K562 (cell line): ENCODE results near the gene MATCAP1. TPM values are rescaled to one million over a fixed set of nuclear protein-coding genes. Genes with fewer than 3 reads are reported as not detected.
A peak's percentile ranks its signal among the peaks of the same experiment; 100 is the strongest.

Source experiments
- ELF4 ChIP-seq: fragments of 450-650 bp; formaldehyde crosslinking; IDR thresholded peaks from 2 replicates; pipeline ENCODE4 v1.4.0; 2022; ENCODE audit warnings: missing genetic modification characterization
- EP300 ChIP-seq: IDR thresholded peaks from 2 replicates; pipeline ENCODE4 v1.6.1; 2012; ENCODE audit warnings: low read length, improper control_type of control experiment
- GTF2E2 ChIP-seq: fragments of 200-800 bp; sonication (Bioruptor generic); IDR thresholded peaks from 2 replicates; pipeline ENCODE4 v1.6.1; 2016; ENCODE audit warnings: missing genetic modification characterization, missing compliant biosample characterization
- KAT2B ChIP-seq: IDR thresholded peaks from one replicate; pipeline ENCODE4 v1.6.1; 2012; ENCODE audit warnings: low read depth, mild to moderate bottlenecking, control low read depth, inconsistent platforms, low read length, moderate library complexity
- LCOR ChIP-seq: sonication (generic); formaldehyde crosslinking; IDR thresholded peaks from 2 replicates; pipeline ENCODE4 v1.8.0; 2022; ENCODE audit warnings: mild to moderate bottlenecking, missing genetic modification reagents
- NCOA6 ChIP-seq: fragments of 450-650 bp; IDR thresholded peaks from 2 replicates; pipeline ENCODE4 v1.6.1; 2017; ENCODE audit warnings: mild to moderate bottlenecking
- RB1 ChIP-seq: fragments of 450-650 bp; IDR thresholded peaks from 2 replicates; pipeline ENCODE4 v1.6.1; 2017; ENCODE audit warnings: low read depth, mild to moderate bottlenecking
- SAFB2 ChIP-seq: fragments of 200-400 bp; formaldehyde crosslinking; IDR thresholded peaks from 2 replicates; pipeline ENCODE4 v1.6.1; 2018; ENCODE audit warnings: borderline replicate concordance, low read length, low read depth, moderate library complexity; ENCODE audit not compliant: severe bottlenecking
- SIX5 ChIP-seq, 2 experiments: IDR thresholded peaks; 2 replicates each; pipeline ENCODE4 v1.6.1; 2011; ENCODE audit warnings: low read length in 2 of 2, borderline replicate concordance in 1 of 2, low read depth in 1 of 2, mild to moderate bottlenecking in 1 of 2, moderate library complexity in 1 of 2; ENCODE audit not compliant: insufficient read depth in 1 of 2
- SMAD4 ChIP-seq: fragments of 250-450 bp; sonication (Bioruptor Pico); conservative IDR thresholded peaks from 2 replicates; pipeline ENCODE4 v1.8.0; 2021; ENCODE audit warnings: inconsistent platforms, mild to moderate bottlenecking, moderate library complexity
- ZBTB8A ChIP-seq: fragments of 450-650 bp; IDR thresholded peaks from 2 replicates; pipeline ENCODE4 v1.6.1; 2018; ENCODE audit warnings: mild to moderate bottlenecking, moderate library complexity; ENCODE audit not compliant: partially characterized antibody
- ZNF217 ChIP-seq: sonication (generic); formaldehyde crosslinking; IDR thresholded peaks from 2 replicates; pipeline ENCODE4 v1.8.0; 2022; ENCODE audit warnings: mild to moderate bottlenecking, missing genetic modification reagents
- ZNF24 ChIP-seq: fragments of 450-650 bp; IDR thresholded peaks from 2 replicates; pipeline ENCODE4 v1.6.1; 2016
- ZNF384 ChIP-seq: IDR thresholded peaks from 2 replicates; pipeline ENCODE4 v1.6.1; 2012; ENCODE audit warnings: low read depth, low read length, improper control_type of control experiment
- polyA plus RNA-seq, 8 experiments: library from polyadenylated mRNA; depleted of rRNA in 4 of 8; stranded (reverse) in 5 of 8; unstranded in 3 of 8; fragments of >200 nt; fragmentation: Nextera tagmentation in 2 of 8; fragmentation: Illumina TruSeq in 1 of 8; extraction: Ambion mirVana in 2 of 8; extraction: Trizol in 1 of 8; gene quantifications; 2 replicates each; pipeline versions ENCODE4 v1.2.1 to v1.2.3, GENCODE V29; 2011 to 2014; ENCODE audit warnings: inconsistent platforms in 1 of 8, missing spikeins in 1 of 8
- total RNA-seq, 7 experiments: library from RNA; depleted of rRNA in 6 of 7; stranded (reverse); fragments of >200 nt in 6 of 7; fragmentation: Illumina TruSeq in 2 of 7; extraction: Trizol in 2 of 7; gene quantifications; 2 replicates each; pipeline versions ENCODE4 v1.2.1 to v1.2.3, GENCODE V29; 2011 to 2021; ENCODE audit warnings: low replicate concordance in 1 of 7
- TF ChIP-seq, protein P1 (sequence below): fragments of 250-450 bp; sonication (Bioruptor Pico); IDR thresholded peaks from 2 replicates; pipeline ENCODE4 v1.5.0; 2021
- TF ChIP-seq, protein P2 (sequence below): fragments of 250-450 bp; sonication (Bioruptor Pico); IDR thresholded peaks from 2 replicates; pipeline ENCODE4 v1.8.0; 2021; ENCODE audit warnings: borderline replicate concordance, mild to moderate bottlenecking, moderate library complexity; ENCODE audit not compliant: poor library complexity, severe bottlenecking
- TF ChIP-seq, protein P3 (sequence below): IDR thresholded peaks from 2 replicates; pipeline ENCODE4 v1.6.1; 2014; ENCODE audit warnings: antibody characterized with exemption
- TF ChIP-seq, protein P4 (sequence below): sonication (generic); formaldehyde crosslinking; IDR thresholded peaks from 2 replicates; pipeline ENCODE4 v1.8.1; 2023; ENCODE audit warnings: mild to moderate bottlenecking, missing genetic modification reagents
- TF ChIP-seq, protein P5 (sequence below), 2 experiments: fragments of 450-650 bp in 1 of 2; sonication (generic) in 1 of 2; formaldehyde crosslinking in 1 of 2; IDR thresholded peaks in 1 of 2; conservative IDR thresholded peaks in 1 of 2; 2 replicates each; pipeline versions ENCODE4 v1.6.1 to v1.8.1; 2016 to 2023; ENCODE audit warnings: mild to moderate bottlenecking in 2 of 2, moderate library complexity in 2 of 2, inconsistent platforms in 1 of 2, missing genetic modification reagents in 1 of 2

MATCAP1 gene
- total and polyA plus RNA-seq, 9 of the 15 experiments (the other 6 are each of a cell fraction or from before 2014, with no cell fraction given) = 3.4 to 20.5 (median 10.3) TPM

DNA sequence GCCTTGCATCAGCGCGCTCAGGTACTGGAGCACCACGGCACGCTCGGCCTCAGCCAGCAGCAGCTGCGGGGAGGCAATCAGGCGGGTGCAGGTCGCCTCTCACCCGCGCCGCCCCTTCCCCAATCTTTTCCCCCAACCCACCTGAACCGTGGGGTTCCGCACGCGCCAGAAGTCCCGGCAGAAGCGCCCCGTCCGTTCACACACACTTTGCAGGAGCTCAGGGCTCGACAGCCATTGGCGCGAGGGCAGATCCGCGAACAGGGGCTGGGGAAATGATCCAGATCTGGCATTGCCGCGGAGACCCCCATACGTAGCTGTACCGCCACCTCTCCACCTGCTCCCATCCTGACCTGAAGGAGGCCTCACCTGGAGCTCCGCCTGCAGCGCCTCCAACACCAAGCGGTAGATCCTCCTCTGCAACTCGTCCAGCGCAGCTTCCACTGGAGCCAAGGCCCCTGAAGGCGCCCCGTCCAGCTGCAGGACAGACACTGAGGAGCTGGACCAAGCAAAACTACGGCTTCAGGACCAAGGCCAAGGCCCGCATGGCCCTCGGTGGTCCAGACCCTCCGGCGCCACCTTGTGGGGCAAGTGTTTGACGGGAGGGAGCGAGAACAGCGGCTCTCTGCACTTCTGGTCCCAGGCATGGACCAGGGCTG is 1.4 kb upstream of the MATCAP1 start (continued):
- TF ChIP-seq SIX5 (IDR thresholded peaks at IDR 0.05; ENCODE audit: borderline replicate concordance in 1 of 2, insufficient read depth in 1 of 2, low read depth in 1 of 2, low read length in 2 of 2) (no peak), ELF4 (CRISPR knock-in tag) (no peak), ZNF217 (CRISPR knock-in tag) (no peak), LCOR (peak; percentile 94), EP300 (0 out of 2 replicates have a peak, but pooled peaks have one; percentile 29), SAFB2 (no peak), SMAD4 (CRISPR knock-in tag) (peak; percentile 52; the same call in 1 of the 2 replicates), ZNF384 (peak; percentile 39; the same call in 1 of the 2 replicates), ZNF24 (peak; percentile 65; the same call in 1 of the 2 replicates), RB1 (peak; percentile 86), NCOA6 (peak; percentile 74), ZBTB8A (no peak), KAT2B (no peak), GTF2E2 (tag) (no peak)
- TF ChIP-seq, protein P1, sequence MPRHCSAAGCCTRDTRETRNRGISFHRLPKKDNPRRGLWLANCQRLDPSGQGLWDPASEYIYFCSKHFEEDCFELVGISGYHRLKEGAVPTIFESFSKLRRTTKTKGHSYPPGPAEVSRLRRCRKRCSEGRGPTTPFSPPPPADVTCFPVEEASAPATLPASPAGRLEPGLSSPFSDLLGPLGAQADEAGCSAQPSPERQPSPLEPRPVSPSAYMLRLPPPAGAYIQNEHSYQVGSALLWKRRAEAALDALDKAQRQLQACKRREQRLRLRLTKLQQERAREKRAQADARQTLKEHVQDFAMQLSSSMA (CRISPR knock-in tag) = no peak
- TF ChIP-seq, protein P2, sequence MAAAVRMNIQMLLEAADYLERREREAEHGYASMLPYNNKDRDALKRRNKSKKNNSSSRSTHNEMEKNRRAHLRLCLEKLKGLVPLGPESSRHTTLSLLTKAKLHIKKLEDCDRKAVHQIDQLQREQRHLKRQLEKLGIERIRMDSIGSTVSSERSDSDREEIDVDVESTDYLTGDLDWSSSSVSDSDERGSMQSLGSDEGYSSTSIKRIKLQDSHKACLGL (CRISPR knock-in tag) = peak; percentile 63
- TF ChIP-seq, protein P3, sequence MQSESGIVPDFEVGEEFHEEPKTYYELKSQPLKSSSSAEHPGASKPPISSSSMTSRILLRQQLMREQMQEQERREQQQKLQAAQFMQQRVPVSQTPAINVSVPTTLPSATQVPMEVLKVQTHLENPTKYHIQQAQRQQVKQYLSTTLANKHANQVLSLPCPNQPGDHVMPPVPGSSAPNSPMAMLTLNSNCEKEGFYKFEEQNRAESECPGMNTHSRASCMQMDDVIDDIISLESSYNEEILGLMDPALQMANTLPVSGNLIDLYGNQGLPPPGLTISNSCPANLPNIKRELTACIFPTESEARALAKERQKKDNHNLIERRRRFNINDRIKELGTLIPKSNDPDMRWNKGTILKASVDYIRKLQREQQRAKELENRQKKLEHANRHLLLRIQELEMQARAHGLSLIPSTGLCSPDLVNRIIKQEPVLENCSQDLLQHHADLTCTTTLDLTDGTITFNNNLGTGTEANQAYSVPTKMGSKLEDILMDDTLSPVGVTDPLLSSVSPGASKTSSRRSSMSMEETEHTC = no peak
- TF ChIP-seq, protein P4, sequence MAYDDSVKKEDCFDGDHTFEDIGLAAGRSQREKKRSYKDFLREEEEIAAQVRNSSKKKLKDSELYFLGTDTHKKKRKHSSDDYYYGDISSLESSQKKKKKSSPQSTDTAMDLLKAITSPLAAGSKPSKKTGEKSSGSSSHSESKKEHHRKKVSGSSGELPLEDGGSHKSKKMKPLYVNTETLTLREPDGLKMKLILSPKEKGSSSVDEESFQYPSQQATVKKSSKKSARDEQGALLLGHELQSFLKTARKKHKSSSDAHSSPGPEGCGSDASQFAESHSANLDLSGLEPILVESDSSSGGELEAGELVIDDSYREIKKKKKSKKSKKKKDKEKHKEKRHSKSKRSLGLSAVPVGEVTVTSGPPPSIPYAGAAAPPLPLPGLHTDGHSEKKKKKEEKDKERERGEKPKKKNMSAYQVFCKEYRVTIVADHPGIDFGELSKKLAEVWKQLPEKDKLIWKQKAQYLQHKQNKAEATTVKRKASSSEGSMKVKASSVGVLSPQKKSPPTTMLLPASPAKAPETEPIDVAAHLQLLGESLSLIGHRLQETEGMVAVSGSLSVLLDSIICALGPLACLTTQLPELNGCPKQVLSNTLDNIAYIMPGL (CRISPR knock-in tag) = peak; percentile 96; the same call in 1 of the 2 replicates
- TF ChIP-seq, protein P5, sequence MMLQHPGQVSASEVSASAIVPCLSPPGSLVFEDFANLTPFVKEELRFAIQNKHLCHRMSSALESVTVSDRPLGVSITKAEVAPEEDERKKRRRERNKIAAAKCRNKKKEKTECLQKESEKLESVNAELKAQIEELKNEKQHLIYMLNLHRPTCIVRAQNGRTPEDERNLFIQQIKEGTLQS (IDR thresholded peaks at IDR 0.05) = no peak
- TF ChIP-seq, protein P5 (CRISPR knock-in tag; conservative IDR thresholded peaks at IDR 0.05) = peak; percentile 84
